ENCODE data around the gene SMCP.
A peak's percentile ranks its signal among the peaks of the same experiment; 100 is the strongest.

SMCP gene, protein sequence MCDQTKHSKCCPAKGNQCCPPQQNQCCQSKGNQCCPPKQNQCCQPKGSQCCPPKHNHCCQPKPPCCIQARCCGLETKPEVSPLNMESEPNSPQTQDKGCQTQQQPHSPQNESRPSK

DNA sequence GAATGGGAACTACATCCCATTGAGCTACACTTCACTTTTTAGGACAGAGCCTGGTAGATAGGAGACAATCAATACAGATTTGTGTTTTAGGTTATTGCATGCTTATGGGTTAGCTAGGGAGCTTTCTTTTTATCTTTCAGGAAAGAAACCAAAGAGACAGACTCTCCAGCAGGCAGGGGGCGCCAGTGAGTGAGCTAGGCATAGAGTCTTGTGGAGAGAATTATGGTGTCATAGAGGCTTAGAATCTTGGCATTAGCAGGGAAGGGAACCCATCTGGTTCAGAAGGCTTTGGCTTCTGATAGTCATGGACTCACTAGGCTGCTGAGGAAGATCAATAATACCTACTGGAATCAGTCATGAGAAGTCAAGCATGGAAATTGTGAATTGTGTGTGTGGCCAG is at the start of gene SMCP:
SMCP (plus strand) TSS at position 281 of the 400 bp plus-strand sequence. CDS start 6,101 bp downstream, outside the sequence.
- FAIRE-seq (no peak), DNase-seq (ENCODE audit: insufficient read length, low spot score) (no peak)

DNA sequence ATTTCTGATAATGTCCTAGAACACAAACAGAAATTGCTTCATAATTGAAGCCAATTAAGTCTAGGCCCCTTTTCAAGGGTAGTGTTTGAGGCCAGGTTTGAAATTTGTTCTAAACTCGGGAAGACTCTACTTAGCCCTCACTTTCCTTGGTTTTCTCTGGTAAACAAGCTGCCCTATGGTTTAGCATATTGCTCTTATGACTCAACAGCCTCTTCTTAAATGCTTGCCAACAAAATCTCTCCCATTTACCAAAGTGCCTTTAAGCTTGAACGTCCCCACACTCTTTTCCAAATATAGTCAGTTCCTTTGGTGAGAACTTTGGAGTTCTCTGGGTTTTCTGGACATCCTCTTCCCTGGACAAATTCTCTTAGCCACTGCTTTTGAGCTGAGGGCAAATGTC is 41.3 kb upstream of the SMCP start:
- no peak for FAIRE-seq
- no peak for DNase-seq (ENCODE audit: insufficient read length, low spot score)

DNA sequence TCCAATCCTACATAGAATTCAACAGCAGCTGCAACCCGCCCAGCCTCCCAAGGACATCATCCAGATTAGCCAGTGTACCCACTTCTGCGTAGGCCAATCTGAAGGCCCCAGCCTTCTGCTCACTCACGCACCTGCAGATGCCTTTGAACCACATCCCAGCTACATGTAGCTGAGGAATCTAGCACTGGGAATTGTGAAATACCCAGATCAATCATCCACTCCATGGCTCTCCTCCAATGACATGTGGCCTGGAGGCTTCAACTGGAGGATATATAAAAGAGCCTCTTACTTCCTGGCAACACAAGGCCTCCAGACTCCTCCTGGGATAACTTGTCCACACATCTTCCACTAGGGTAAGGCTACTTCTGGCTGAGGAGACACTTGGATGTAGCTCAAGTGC is 35.6 kb upstream of the SMCP start, which contains the start of gene LCE6A:
LCE6A (plus strand) TSS at position 301 of the 400 bp plus-strand sequence. CDS start 665 bp downstream, outside the sequence.
- DNase-seq (ENCODE audit: insufficient read length, low spot score): no peak
- FAIRE-seq: no peak

DNA sequence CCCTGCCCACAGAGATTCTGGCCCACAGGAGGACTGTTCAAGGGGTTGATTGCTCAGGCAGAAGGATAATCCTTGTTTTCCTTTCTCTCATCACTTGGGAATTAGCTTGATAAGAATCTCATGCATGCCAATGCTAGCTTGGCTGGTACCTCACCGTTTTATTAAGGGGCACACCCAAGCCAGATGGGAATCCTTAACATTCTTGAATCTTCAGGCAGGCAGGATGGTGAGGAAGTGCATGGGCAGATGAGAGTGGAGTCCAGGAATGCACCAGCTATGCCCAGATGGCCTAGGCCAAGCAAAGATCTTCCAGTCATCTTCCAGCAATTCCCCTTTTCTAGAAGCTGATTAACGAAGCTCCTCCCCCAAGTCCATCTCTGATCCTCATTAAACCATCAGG is 22.5 kb upstream of the SMCP start:
- FAIRE-seq (no peak), DNase-seq (ENCODE audit: insufficient read length, low spot score) (peak; percentile 4)

DNA sequence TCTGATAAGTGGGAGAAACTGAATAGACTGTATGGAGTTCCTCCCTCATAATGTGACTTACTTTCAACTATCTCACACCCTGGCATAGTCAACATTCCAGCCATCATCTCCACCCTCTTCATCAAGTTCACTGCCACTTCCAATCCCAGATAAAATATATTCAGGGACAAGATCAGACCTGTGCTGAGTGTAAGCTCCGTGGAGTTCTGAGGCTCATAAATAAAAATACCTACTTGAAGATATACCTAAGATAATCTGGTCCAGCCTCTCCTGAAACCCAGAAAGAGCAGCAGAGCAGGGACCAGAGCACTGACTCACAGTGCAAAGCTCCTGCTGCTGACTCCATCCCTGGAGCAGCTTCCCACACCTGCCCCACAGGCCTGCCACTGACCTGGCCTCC is 20.1 kb upstream of the SMCP start:
- DNase-seq (ENCODE audit: insufficient read length, low spot score): no peak
- no peak for FAIRE-seq

DNA sequence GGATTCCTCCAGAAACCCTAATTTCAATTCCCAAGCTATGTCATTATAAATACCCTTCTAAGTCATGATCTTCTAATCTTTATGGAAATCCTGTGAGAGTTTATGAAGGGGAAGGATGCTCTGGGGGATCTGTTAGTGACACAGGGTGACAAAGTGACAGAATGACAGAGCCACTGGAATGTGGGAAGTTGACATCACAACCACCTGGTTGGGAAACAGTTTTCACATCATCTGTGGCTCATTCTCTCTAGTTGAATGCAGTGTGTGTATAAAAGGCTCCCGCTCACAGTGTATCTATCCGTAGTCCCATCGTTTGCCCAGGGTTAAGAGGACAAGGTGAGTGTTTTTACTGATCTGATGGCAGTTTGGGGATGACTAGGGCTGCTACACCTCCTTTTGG is 18.4 kb upstream of the SMCP start, which contains the start of gene LCE7A:
LCE7A (plus strand) TSS at position 301 of the 400 bp plus-strand sequence. CDS start 702 bp downstream, outside the sequence.
- FAIRE-seq (no peak), DNase-seq (ENCODE audit: insufficient read length, low spot score) (no peak)

DNA sequence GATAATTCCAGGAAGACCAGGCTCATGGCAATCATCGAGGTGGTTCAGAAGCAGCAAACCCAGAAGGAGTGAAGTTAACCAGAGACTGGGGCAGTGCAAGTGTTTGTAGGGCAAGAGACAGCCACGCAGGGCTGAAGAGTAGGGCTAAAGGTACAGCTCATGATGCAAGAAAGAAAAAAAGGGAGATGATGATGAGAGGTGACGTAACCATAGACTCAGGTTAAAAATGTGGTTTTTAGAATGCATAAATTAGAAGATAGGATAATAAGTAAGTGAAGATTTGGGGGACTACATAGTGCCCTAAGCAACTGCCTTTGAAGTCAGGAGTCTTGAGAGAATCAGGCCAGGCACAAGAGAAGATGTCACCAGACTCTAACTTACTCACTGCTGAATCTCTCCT is 18.0 kb upstream of the SMCP start:
- DNase-seq (ENCODE audit: insufficient read length, low spot score) (no peak), FAIRE-seq (no peak)

DNA sequence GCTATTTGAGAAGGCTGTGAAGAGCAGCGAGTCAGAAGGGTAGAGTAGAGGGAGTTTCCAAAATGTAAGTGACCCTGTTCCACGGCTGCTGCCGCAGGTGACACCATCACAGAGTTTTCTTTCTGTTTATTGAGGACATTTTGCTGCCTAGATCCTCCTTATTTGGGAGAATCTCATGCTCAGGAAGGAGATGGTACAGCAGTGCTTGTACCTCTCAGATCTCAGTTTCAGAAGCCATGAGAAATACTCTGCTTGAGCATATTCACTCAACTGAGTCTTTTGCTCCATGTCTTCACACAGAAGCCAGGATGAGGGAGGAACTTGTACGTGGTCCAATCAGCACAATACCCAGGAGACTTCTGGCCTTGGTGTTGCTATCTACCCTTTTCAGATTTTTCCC is 16.7 kb upstream of the SMCP start:
- DNase-seq (ENCODE audit: insufficient read length, low spot score): no peak
- FAIRE-seq: no peak

DNA sequence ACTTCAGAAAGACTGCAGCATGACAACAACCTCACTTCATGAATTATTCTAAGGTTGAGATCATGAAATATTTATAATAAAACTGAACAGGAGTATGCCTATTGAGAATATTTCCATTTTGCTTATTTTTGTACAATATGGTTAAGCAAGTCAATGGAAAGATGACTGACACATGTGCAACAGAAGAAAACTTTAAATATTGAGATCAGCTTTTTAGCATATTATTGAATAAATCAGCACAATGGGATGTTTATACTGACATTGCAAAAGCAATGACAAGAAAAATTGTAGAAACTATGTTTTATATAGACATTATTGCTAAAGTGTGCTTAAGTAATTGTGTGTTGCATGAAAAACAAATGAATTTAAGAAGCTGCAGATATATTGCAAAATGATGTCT is 13.7 kb upstream of the SMCP start:
- FAIRE-seq (no peak), DNase-seq (ENCODE audit: insufficient read length, low spot score) (no peak)

DNA sequence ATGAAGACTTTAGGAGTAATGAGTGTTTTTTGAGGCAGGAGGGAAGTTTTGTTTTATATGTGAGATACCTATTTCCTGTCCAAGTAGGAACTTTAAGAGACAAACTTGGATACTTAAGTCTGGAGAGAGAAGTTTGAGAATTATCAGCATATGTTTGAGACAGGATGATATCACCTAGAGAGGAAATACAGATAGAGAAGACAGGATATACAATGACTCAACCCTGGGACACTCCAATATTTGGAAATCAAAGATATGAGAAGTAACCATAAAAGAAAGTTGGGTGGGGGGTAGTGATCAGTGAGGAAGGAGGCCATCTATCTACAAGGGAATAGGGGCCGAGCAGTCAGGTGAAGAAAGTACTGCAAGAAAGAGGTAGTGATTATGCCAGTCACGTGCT is 11.8 kb upstream of the SMCP start:
- DNase-seq (ENCODE audit: insufficient read length, low spot score) (no peak), FAIRE-seq (no peak)

DNA sequence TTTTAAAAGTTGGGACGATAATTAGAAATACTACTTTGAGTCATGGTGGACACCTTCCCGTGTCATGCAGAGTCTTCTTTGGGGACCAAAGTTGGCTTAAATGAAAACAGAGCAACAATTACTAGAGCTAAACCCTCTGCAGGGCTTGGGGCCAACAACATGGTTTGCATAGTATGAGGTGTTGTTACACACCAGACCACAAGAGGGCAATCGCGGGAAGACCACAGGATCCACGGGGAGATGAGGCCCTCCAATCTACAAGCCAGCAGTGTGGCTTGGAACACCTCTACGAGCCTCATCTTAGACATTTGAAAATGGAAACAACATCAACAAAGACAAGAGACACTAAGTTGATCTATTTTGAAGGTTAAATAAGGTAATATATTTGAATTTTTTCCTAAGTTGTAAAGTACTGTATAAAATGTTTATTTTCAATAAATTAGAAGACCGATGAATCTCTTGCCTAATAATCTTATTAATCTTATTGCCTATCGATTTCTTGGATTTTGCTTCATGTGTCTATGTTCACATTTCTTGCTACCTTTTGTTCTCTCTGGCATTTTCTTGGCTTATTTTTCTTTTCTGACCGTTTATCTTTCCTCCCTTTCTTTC is 8.2 kb upstream of the SMCP start:
- DNase-seq (ENCODE audit: insufficient read length, low spot score) (peak; percentile 36), FAIRE-seq (no peak)

DNA sequence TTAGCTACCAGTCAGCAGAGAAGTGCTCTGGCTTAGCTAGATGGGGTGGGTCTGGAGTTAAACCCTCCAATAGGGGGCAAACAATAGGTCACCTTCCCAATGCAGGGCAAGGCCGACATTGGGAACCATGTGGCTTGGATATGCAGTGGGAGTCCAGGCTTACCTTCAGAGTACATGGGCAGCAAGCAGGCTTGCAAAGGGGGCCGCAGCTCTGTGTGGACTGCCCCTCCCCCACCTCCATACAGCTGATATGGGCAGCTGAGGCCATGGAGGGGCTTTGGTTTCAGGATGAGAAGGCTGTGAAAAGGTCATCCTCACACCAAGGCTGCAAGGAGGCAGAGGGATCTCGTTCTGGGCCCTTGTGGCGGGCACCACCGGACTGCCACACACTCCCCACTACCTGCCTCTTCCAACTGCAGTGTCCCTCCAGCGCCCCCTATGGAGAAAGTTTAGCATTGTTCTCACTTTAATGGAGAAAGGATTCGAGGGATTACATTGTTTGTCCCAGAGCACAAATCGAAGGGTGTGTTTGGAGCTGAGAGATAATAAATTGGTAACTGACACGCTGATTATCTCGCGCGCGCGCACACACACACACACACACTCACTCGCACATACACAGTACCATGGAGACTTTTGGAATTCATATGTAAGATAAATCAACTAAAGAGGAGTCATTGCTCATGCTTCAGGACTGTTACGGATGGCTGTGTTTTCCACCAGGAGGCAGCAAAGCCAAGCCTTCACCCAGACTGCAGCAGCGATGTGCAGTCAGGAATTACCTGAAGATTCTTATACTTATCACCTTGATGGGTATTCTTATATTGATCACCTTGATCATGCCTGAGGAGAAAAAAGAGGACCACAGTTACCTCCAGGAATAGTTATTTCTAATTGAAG is 7.0 kb upstream of the SMCP start:
- no peak for FAIRE-seq
- DNase-seq (ENCODE audit: insufficient read length, low spot score): peak; percentile 6

DNA sequence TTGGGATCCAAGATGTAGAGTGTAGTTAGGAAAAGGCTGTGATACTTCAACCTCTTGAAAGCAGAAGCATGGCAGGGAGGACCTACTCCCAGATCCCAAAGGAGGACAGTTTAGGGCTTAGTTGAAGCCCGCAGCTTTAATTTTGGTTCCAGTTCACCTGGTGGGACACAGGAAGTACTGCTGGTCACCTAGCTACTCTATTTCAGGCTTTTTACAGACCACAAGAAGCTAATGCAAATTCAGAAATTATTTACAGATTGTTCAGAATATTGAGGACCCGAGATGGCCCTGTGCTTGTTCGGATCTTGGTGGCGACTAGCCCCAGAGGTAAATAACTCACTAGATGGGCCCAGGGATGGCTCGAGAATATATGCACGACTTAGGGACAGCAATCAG is 6.4 kb upstream of the SMCP start:
- DNase-seq (ENCODE audit: insufficient read length, low spot score) (no peak), FAIRE-seq (no peak)

DNA sequence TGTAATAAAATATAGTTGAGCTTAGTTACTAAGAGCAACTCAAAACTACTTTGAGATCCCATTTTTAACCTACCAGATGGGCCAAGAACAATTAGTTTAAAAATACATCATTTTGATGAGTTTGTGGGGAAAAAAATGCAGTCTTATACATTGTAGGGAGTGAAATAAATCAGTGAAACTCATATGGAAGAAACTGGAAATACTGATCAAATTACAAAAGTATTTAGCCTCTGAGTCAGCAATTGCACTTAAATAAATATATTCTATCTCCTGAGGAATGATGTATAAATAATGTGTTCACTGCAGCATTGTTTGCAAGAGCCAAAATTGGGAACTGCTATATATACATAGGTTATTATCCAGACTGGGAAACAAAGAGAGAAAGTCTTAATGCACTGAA is 4.6 kb upstream of the SMCP start:
- DNase-seq (ENCODE audit: insufficient read length, low spot score) (no peak), FAIRE-seq (no peak)

DNA sequence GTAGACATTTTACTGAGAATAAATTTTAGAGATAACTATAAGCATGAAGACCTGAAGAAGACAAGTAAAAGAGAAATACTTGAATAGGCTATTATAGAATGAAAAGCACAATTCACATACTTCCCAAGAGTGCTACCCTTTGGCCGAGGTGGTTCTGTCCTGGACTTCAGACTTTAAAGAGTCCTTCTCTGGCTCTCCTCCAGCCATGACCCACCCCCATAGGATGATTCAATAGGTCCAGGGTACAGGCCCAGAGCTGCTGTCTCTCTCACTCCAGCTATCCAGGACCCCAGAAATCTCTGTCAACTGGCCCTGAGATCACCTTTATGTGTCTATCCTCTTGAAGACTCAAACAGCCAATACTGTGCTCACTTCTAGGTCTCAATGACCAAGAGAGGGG is 1.3 kb upstream of the SMCP start:
- FAIRE-seq: no peak
- DNase-seq (ENCODE audit: insufficient read length, low spot score): no peak

DNA sequence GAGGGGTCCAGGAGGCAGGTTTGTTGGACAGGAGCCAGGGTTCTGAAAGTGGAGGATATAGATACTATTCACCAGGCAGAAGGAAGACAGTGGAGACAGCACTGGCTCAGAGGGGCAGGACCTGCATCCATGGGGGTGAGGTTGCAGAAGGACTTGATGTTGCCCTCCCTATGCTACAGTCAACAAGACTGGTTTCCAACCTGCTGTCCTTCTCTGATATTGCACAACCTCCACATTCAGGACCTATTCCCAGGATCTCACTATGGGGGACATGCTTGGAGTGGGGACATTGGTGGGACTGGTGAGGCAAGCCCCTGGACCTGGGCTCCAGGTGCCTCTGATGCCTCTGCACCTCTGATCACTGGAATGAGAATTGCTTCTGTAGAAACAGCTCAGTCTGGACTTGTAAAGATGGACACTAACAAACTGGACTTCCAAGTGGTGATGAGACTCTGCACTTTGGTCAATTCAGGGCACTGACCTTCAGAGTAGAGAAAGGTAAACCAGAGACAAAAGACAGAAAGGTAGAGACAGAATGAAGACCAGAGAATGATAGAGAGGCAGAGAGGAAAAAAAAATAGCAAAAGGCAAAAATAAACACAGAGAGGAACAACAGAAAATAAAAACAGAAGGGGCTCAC is 1.6 kb downstream of the SMCP start:
- FAIRE-seq: no peak
- DNase-seq (ENCODE audit: insufficient read length, low spot score): no peak

DNA sequence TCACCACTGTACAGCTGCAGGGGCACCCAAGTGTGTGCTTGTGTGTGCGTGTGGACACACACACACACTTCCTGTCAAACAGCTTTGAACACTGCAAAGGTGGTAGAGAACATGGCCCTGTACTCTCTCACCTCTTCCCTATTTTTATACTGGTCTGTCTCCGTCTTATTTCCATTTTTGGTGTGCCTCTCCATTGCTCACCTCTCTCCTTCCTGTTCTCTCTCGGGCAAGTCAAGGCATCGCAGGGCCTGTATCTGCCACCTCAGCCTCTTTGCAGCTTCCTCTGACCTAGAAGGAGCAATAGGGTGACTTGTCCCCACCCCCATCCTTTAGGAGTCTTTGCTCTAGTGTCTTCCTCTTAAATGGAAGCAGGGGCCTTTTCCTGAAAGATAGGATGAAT is 2.2 kb downstream of the SMCP start:
- DNase-seq (ENCODE audit: insufficient read length, low spot score): no peak

DNA sequence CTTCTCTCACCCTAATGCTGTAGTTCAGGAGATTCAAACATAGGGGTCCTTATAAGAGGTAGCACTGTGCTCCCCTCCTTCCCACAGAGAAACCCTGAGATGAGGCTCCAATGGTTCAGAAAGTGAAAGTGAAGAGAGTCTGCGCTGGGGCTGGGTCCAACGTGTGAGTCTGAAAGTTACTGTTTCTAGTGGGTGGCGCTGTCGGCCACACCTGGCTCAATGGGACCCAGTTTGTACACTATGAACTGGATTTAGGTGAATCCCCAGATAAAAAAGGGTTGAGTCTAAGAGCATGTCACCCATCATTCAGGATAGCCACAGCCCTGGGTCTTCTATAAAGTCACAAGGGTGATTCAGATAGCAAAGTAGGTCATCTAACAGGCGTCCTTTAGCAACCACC is 2.8 kb downstream of the SMCP start:
- no peak for DNase-seq (ENCODE audit: insufficient read length, low spot score)
- FAIRE-seq: no peak

More for the DNA sequence above, 2.2 kb downstream of the SMCP start:
- no peak for FAIRE-seq

DNA sequence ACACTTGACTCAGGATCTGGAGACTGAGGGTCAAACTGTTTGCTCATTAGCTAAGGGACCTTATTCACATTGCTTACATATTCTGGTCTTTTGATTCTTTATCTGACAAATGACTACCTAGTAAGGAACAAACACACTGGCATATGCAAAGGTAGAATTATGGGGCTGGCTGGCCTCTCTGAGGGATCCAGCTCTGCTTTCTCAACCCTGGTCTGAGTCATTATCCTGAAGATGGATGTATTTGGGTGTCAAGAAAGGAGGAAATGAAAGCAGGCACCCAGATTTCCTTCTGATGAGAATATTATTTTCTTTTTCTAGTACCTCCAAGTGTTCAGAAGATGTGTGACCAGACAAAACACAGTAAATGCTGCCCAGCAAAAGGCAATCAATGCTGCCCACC is 6.0 kb downstream of the SMCP start:
- no peak for DNase-seq (ENCODE audit: insufficient read length, low spot score)
- no peak for FAIRE-seq

DNA sequence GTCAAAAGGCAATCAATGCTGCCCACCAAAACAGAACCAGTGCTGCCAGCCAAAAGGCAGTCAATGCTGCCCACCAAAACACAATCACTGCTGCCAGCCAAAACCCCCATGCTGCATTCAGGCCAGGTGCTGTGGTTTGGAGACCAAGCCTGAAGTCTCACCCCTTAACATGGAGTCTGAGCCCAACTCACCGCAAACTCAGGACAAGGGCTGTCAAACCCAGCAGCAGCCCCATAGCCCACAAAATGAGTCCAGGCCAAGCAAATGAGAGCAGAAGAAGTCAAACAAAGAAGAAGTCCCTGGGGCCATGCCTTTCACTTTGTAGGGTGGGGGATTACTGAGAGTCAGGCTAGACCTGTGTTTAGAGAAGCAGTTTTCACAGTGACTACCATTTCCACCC is 6.4 kb downstream of the SMCP start:
- FAIRE-seq (no peak), DNase-seq (ENCODE audit: insufficient read length, low spot score) (no peak)

DNA sequence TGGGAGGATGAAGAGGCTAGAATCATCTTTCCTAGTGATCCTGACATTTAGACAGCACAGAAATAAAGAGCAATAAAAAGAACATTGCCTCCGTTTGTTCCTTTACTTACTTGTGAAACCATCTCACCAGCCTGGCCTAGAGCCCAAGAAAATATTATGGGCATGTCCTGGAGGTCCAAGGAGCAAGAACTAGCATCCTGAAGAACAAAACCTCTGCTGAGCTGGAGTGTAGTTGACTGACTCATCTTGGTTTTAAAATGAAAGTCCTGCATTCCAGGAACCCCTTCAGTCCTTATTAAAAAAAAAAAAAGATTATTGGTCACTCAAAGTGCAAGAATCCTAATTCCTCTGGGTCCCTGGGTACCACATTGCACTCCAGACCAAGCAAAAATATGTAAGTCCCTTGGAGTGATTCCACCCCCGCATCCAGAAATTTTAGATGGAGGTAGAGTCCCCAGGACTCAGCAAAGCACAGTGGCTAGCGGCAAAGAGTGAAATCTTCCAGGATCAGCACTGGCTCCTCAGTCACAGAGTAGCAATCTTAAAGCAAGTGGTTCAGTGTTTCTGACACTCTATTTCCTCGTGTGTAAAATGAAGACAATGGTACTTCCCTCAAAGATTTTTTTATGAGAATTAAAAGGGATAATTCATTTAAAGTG is 7.0 kb downstream of the SMCP start:
- FAIRE-seq: no peak
- DNase-seq (ENCODE audit: insufficient read length, low spot score): no peak
